ENCODE results near the gene FAHD2B.
"Not testable (repeated sequence)": the region's sequence is repeated elsewhere in the genome, so short reads cannot be mapped to it uniquely, and the experiment has no call there.

GRCh38 chr2:97082206-97082605 lies 12.5 kb downstream of the FAHD2B start:
- not testable (repeated sequence) for TF ChIP-seq ZBTB6, ZNF140 (tag by site-specific recombination; IDR thresholded peaks at IDR 0.05)

Measured in HEK293 (cell line).